ENCODE data around the gene SEMA7A.

SEMA7A gene

GRCh38 chr15:74381190-74381453 is 52.6 kb downstream of the SEMA7A start:
- no peaks in the 10 kb centered on the region for H3K79me2 ChIP-seq (ENCODE audit: low read length)
- H3K27me3 ChIP-seq (replicated peaks; ENCODE audit: insufficient read depth, low read length): no peaks in the 10 kb centered on the region
- H3K4me1 ChIP-seq (ENCODE audit: low read length): peaks cover 42% of the 10 kb centered on the region

GRCh38 chr15:74380361-74381189 is 53.2 kb downstream of the SEMA7A start:
- H3K9me2 ChIP-seq (replicated peaks; ENCODE audit: insufficient read depth, low read length): no peaks in the 10 kb centered on the region
- H3K79me2 ChIP-seq (ENCODE audit: low read length): no peaks in the 10 kb centered on the region
- H3K4me2 ChIP-seq (ENCODE audit: low read depth, low read length): no peak overlapping the region
- H4K20me1 ChIP-seq (ENCODE audit: insufficient read depth, low read length): no peaks in the 10 kb centered on the region
- H3K27ac ChIP-seq (ENCODE audit: low read length): no peak overlapping the region
- no peak for DNase-seq
- H3K4me3 ChIP-seq (ENCODE audit: low read length): no peak overlapping the region
- no peaks in the 10 kb centered on the region for H3K27me3 ChIP-seq (replicated peaks; ENCODE audit: insufficient read depth, low read length)
- no peaks in the 10 kb centered on the region for H3K36me3 ChIP-seq (replicated peaks; ENCODE audit: insufficient read depth, low read length)
- no peak overlapping the region for H2AFZ ChIP-seq (ENCODE audit: low read length)
- no peaks in the 10 kb centered on the region for H3K9me3 ChIP-seq (replicated peaks; ENCODE audit: insufficient read depth, low read length)
- H3K9ac ChIP-seq (ENCODE audit: low read length): no peak overlapping the region
- TF ChIP-seq EZH2 (optimal IDR thresholded peaks at IDR 0.05; ENCODE audit: low read depth, low read length) (no peak), CTCF (IDR thresholded peaks at IDR 0.05; ENCODE audit: low read length) (no peak), EZH2phosphoT487 (IDR thresholded peaks at IDR 0.05; ENCODE audit: low read length) (no peak)
- peaks cover 37% of the 10 kb centered on the region for H3K4me1 ChIP-seq (ENCODE audit: low read length)
- H3F3A ChIP-seq (ENCODE audit: insufficient read depth, low read length): peaks cover 21% of the 10 kb centered on the region

More at GRCh38 chr15:74381190-74381453, 52.6 kb downstream of the SEMA7A start:
- Histone ChIP-seq H2AFZ (ENCODE audit: low read length) (no peak overlapping the region), H3K4me2 (ENCODE audit: low read depth, low read length) (no peak overlapping the region), H3K9ac (ENCODE audit: low read length) (no peak overlapping the region), H3K9me3 (replicated peaks; ENCODE audit: insufficient read depth, low read length) (no peaks in the 10 kb centered on the region), H3F3A (ENCODE audit: insufficient read depth, low read length) (peaks cover 24% of the 10 kb centered on the region), H3K4me3 (ENCODE audit: low read length) (no peak overlapping the region), H3K9me2 (replicated peaks; ENCODE audit: insufficient read depth, low read length) (no peaks in the 10 kb centered on the region), H4K20me1 (ENCODE audit: insufficient read depth, low read length) (no peaks in the 10 kb centered on the region), H3K36me3 (replicated peaks; ENCODE audit: insufficient read depth, low read length) (no peaks in the 10 kb centered on the region), H3K27ac (ENCODE audit: low read length) (no peak overlapping the region)
- DNase-seq: no peak
- TF ChIP-seq EZH2phosphoT487 (IDR thresholded peaks at IDR 0.05; ENCODE audit: low read length) (no peak), CTCF (IDR thresholded peaks at IDR 0.05; ENCODE audit: low read length) (no peak), EZH2 (optimal IDR thresholded peaks at IDR 0.05; ENCODE audit: low read depth, low read length) (no peak)

GRCh38 chr15:74378848-74379247 is 54.9 kb downstream of the SEMA7A start:
- no peak for TF ChIP-seq EZH2phosphoT487 (IDR thresholded peaks at IDR 0.05; ENCODE audit: low read length)
- no peak for TF ChIP-seq CTCF (IDR thresholded peaks at IDR 0.05; ENCODE audit: low read length)
- TF ChIP-seq EZH2 (optimal IDR thresholded peaks at IDR 0.05; ENCODE audit: low read depth, low read length): no peak
- H3K27ac ChIP-seq (ENCODE audit: low read length): no peak overlapping the region
- no peak overlapping the region for H3K4me2 ChIP-seq (ENCODE audit: low read depth, low read length)
- H3K4me3 ChIP-seq (ENCODE audit: low read length): no peak overlapping the region
- no peaks in the 10 kb centered on the region for H3K9me3 ChIP-seq (replicated peaks; ENCODE audit: insufficient read depth, low read length)
- H3K9me2 ChIP-seq (replicated peaks; ENCODE audit: insufficient read depth, low read length): no peaks in the 10 kb centered on the region
- no peaks in the 10 kb centered on the region for H4K20me1 ChIP-seq (ENCODE audit: insufficient read depth, low read length)
- no peaks in the 10 kb centered on the region for H3K36me3 ChIP-seq (replicated peaks; ENCODE audit: insufficient read depth, low read length)
- no peak for DNase-seq
- H3K27me3 ChIP-seq (replicated peaks; ENCODE audit: insufficient read depth, low read length): no peaks in the 10 kb centered on the region
- H3K79me2 ChIP-seq (ENCODE audit: low read length): no peaks in the 10 kb centered on the region
- H3F3A ChIP-seq (ENCODE audit: insufficient read depth, low read length): peaks cover 17% of the 10 kb centered on the region
- H3K4me1 ChIP-seq (ENCODE audit: low read length): peaks cover 27% of the 10 kb centered on the region
- no peak overlapping the region for H3K9ac ChIP-seq (ENCODE audit: low read length)
- no peak overlapping the region for H2AFZ ChIP-seq (ENCODE audit: low read length)
